Keratinocyte (primary cell): ENCODE data around the gene DMGDH.

Experiments
- CTCF ChIP-seq, 3 experiments: IDR thresholded peaks in 1 of 3; conservative IDR thresholded peaks in 1 of 3; optimal IDR thresholded peaks in 1 of 3; 2 replicates in 2 of 3; 3 replicates in 1 of 3; pipeline versions ENCODE3 to v1.5.1; 2011; ENCODE audit warnings: low read length in 3 of 3, mild to moderate bottlenecking in 3 of 3, moderate library complexity in 2 of 3, control low read depth in 1 of 3, inconsistent platforms in 1 of 3; ENCODE audit not compliant: insufficient read depth in 2 of 3; ENCODE audit errors: extremely low read depth in 1 of 3
- EZH2 ChIP-seq: IDR thresholded peaks from one replicate; pipeline ENCODE4 v1.6.1; 2012; ENCODE audit warnings: inconsistent platforms, mild to moderate bottlenecking, low read length, moderate library complexity

GRCh38 chr5:79112703-79113058 lies 43.2 kb upstream of the DMGDH start:
- TF ChIP-seq CTCF (optimal IDR thresholded peaks at IDR 0.05 in 1 of 3, IDR thresholded peaks at IDR 0.05 in 1 of 3, conservative IDR thresholded peaks at IDR 0.05 in 1 of 3; ENCODE audit: extremely low read depth in 1 of 3, insufficient read depth in 2 of 3, low read length in 3 of 3), result no peak
- peak; percentile 53 for TF ChIP-seq EZH2
